Esophagus squamous epithelium (tissue), 4 donors: Measurements from ENCODE around the gene ACIN1.

ENCODE experiments used
- POLR2A ChIP-seq, 4 donors: fragments of 450-650 bp; IDR thresholded peaks; one replicate each; pipeline ENCODE4 v1.6.1; 2017; ENCODE audit warnings: antibody characterized with exemption in 4 of 4, mild to moderate bottlenecking in 4 of 4, moderate library complexity in 3 of 4
- TF ChIP-seq, protein P1 (sequence below), 6 experiments: fragments of 450-650 bp in 4 of 6; fragments of 200-600 bp in 2 of 6; sonication (generic) in 2 of 6; IDR thresholded peaks; one replicate each; pipeline ENCODE4 v1.5.1; 2016 to 2019; ENCODE audit warnings: antibody characterized with exemption in 6 of 6, mild to moderate bottlenecking in 4 of 6, moderate library complexity in 4 of 6

DNA sequence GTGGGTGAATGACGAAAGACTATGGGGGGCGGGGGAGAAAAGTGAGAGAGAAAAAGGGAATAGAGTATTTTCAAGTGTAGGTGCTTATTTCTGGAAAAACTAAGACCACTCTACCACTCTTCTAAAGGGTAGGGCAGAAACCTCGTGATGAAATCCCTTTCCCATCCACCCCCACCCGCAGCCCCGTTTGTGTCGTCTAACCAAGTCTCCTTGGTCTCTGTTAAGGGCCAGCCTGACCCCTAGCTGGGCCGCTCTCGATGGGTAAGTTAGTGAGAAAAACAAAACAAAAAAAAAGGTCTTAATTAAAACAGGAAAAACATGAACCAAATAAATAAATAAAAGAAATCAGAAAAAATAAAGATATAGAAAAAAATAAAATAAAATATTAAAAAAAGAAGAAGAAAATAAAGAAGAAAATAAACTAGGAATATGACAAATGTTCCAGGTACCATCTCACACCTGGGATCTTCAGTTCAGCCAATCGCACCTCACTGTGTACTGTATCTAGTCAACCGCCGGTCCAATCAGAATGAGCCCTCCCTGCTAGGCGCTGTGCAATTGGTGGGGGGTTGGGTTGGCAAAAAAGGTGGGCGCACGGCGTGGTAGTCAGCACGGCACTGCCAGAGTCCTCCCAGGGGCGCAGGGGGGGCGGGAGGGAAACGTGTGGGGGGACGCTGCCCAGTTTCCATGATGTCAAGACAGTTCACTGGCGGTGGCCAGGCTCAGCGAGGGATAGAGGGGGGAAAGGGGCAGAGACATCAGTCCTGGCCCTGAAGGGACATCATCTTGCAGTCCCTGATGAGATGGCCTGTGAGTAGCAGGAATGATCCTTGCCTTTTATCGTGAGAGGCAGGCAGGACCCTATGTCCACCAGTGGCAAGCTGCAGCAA lies 27.8 kb downstream of the ACIN1 start:
- TF ChIP-seq, protein P1, sequence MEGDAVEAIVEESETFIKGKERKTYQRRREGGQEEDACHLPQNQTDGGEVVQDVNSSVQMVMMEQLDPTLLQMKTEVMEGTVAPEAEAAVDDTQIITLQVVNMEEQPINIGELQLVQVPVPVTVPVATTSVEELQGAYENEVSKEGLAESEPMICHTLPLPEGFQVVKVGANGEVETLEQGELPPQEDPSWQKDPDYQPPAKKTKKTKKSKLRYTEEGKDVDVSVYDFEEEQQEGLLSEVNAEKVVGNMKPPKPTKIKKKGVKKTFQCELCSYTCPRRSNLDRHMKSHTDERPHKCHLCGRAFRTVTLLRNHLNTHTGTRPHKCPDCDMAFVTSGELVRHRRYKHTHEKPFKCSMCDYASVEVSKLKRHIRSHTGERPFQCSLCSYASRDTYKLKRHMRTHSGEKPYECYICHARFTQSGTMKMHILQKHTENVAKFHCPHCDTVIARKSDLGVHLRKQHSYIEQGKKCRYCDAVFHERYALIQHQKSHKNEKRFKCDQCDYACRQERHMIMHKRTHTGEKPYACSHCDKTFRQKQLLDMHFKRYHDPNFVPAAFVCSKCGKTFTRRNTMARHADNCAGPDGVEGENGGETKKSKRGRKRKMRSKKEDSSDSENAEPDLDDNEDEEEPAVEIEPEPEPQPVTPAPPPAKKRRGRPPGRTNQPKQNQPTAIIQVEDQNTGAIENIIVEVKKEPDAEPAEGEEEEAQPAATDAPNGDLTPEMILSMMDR (IDR thresholded peaks at IDR 0.05), result no peak
- no peak for TF ChIP-seq POLR2A (IDR thresholded peaks at IDR 0.05)
